Nucleus accumbens (tissue), 56 donors: ENCODE measurements around the gene UNC50.
"Not testable (repeated sequence)": the region's sequence is repeated elsewhere in the genome, so short reads cannot be mapped to it uniquely, and the experiment has no call there.

Experiments
- DNase-seq, 56 donors: peaks; one replicate each; lab custom pipeline; 2025; lab: John Stamatoyannopoulos, UW

The UNC50 gene

GRCh38 chr2:98573426-98573825 lies 35.0 kb upstream of the UNC50 start:
- DNase-seq: no peak

DNA sequence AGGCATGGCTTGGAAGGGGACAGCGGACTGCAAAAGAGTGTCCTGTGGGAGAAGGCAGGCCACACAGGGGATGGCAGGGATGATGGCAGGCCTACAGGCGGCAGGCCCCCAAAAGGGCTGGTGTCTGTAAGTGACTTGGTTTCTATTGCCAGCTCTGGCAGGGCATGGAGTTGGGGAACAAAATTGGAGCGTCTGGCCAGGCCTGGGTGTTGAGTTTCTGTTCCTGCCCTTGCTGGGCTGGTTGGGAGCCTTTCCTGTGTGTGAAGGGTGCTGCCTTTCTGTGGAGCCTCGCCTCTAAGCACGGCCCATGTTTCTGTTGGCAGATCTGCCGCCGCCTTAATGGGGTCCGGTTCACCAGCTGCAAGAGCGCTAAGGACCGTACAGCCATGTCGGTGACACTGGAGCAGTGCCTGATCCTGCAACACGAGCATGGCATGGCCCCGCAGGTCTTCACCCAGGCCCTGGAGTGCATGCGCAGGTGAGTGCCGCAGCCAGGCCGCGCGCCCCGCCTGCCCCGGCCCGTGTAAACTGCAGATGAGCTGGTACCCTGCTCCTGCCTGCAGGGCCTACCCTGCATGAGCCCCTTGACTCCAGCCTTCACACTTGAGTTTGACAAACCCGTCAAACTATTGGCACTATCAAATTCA lies 31.6 kb upstream of the UNC50 start:
- no peak for DNase-seq

GRCh38 chr2:98577313-98577712 lies 31.1 kb upstream of the UNC50 start:
- DNase-seq: no peak

GRCh38 chr2:98578231-98578630 lies 30.2 kb upstream of the UNC50 start:
- DNase-seq: no peak

DNA sequence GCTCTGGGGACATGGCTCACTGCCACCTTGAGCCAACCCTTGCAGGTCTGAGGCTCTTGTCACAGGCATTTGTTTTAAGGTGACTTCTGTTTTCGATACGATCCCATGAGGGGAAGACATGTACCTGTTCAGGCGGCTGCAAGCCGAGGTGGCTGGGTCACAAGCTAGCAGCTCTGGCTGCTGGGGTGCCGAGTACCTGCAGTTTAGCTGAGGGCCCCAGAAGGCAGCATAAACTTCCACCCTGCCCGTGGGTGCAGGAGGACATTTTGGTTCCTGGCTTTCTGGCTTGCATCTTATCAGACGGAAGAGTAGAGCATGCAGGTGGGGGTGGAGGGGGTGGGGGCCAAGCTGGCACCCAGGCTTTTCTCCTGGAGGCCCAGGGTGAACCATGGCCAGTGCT lies 28.5 kb upstream of the UNC50 start:
- DNase-seq: no peak

DNA sequence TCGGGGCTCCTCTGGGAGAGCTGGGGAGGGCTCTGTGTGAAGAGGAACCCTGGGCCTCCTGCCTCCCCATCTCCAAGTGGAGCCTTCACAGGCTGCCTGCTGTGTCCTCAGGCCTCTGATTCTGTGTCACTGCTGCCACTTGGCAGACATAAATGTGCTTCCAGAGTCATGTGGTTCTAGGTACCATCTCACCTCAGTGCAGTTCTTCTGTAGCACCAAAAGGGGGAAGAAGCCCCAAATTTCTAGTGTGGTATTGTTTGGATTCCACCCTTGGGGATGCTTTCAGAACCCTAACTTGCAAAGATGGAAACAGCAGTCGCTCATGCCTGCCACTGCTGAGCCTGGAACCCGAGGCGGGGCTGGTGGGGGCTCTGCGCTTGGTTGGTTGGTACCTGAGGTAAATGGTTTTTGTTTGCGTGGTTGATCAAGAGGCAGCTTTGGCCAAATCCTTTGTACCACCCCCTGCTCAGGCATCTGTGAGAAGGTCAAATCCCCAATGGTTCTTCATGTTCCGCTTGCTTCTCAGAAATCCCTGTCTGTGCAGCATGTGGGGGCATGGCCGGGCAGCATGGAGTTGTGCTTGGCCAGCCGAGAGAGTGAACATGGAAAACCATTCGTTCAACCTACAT lies 27.6 kb upstream of the UNC50 start:
- DNase-seq: no peak

DNA sequence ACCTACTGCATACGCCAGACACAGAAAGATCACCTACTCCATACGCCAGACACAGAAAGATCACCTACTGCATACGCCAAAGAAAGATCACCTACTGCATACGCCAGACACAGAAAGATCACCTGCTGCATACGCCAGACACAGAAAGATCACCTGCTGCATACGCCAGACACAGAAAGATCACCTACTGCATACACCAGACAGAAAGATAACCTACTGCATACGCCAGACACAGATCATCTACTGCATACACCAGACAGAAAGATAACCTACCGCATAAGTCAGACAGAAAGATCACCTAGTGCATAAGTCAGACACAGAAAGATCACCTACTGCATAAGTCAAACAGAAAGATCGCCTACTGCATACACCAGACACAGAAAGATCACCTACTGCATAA lies 25.9 kb upstream of the UNC50 start:
- DNase-seq: no peak

- no peak for DNase-seq
Measured at GRCh38 chr2:98583276-98583675, 25.1 kb upstream of the UNC50 start.

GRCh38 chr2:98583816-98584618 lies 24.4 kb upstream of the UNC50 start:
- no peak for DNase-seq

DNA sequence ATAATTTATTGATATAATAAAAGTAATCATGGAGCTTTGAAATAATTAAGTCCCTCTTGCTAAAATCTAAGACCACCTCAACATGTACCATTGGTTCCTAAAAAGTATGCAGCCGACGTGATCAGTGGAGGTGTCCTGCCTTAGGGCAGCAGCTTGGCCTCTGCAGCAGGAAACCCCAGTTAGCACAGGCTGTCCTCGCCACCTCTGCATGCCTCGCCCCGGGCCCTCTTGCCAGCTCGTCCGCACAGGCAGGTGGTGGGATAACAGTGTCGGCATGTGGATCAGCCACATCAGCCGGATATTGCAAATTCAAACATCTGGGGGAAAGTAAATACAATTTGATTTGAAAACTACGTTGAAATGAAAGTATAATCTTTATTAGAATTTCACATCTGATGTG lies 23.0 kb upstream of the UNC50 start:
- no peak for DNase-seq

DNA sequence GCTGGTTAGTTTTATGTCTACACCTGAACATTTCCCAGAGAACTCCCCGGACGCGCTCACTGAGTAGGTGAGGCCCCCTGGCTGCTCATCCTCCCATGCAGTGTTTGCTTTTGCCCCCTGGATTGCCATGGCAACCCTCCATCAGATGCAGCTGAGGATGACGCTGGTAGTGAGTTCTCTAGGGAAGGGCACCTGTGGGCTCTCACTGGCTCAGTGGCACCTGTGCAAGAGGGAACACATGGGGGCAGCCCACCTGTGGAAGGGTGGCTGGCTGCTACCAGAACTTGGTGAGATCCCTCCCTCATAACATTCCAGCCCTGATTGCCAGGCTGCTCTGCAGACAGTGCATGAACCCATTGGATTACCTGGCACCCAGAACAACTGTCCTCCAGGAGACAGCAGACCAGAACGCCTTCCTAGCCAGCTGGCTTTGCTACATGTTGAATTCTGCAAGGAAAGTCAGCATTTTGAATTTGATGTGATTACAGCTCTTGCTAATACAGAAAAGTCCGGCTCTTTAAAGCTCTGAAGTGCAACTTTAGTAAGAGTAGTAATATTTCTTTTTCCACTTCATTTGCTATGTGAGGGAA lies 21.7 kb upstream of the UNC50 start:
- DNase-seq: peak in 5 of 56 donors; percentile 9 to 43 (median 19)

DNA sequence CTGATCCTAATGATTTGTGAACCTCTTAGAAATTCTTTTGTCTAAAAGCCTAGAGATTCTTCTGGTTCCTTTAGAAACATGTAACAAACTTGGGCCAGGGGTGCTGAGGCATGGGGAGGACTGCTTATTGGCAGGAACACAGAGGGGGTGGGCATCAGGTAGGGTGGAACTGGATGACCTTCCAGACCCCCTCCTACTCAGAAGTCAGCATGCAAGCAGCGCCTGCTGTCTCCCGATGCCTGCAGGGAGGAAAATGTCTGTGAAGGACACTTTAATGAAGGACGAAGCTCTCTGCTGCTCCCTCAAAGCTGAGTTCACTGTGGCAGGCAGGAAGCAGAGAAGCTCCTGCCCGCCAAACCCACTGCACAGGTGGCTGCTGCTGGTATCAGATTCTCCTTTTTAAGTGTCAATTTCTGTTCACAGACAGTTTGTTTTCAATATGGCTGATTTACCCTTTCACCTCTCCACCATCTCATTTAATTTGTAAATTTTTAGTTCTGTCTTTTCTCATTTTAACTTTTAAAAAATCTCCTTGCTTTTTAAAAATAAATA lies 19.4 kb upstream of the UNC50 start:
- no peak for DNase-seq

GRCh38 chr2:98589489-98589888 lies 18.9 kb upstream of the UNC50 start:
- DNase-seq: no peak

GRCh38 chr2:98592565-98592964 lies 15.8 kb upstream of the UNC50 start:
- no peak for DNase-seq

DNA sequence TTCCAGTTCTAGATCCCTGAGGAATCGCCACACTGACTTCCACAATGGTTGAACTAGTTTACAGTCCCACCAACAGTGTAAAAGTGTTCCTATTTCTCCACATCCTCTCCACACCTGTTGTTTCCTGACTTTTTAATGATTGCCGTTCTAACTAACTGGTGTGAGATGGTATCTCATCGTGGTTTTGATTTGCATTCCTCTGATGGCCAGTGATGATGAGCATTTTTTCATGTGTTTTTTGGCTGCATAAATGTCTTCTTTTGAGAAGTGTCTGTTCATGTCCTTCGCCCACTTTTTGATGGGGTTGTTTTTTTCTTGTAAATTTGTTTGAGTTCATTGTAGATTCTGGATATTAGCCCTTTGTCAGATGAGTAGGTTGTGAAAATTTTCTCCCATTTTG lies 13.7 kb upstream of the UNC50 start:
- DNase-seq: not testable (repeated sequence)

GRCh38 chr2:98598781-98599428 lies 9.5 kb upstream of the UNC50 start:
- DNase-seq: no peak

DNA sequence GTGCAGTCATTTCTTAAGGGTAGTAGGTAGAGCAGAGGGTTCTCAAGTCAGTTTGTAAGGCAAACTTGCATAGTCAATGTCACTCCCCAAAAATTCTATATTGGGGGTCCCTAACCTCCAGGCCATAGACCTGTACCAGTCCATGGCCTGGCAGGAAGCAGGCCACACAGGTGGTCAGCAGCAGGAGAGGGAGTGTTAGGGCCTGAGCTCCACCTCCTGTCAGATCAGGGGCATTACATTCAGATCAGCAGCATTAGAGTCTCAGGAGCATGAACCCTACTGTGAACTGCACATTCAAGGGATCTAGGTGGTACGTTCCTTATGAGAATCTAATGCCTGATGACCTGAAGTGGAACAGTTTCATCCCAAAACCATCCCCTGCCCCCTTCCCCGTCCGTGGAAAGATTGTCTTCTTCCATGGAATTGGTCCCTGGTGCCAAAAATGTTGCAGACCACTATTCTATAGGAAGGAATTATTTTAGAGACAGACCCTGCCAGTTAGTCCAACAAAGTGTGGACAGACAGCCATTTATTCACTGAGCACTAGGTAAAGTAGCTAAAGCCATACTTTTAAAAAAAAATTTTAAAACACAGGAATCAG lies 6.8 kb upstream of the UNC50 start:
- DNase-seq: peak in 1 of 56 donors; percentile 11

- DNase-seq: no peak
Measured at GRCh38 chr2:98604547-98604946, 3.8 kb upstream of the UNC50 start.

DNA sequence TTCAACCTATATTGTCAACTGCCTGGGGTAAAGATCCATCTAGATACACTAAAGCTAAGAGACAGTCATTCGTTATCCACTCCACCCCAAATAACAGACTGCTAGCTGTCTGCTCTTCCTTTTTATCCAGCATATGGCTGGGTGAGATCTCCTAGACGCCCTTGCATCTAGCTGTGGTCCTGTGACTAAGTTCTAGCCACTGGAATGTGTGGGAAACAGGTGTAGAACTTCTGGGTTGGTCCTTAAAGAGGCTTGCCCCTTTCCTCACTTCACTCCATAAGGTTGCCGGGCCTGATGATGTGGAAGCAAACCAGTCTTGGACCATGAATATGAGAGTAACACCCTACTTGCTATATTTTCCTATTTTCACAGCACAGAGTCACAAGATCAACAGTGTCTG lies 3.3 kb upstream of the UNC50 start:
- no peak for DNase-seq

GRCh38 chr2:98606431-98606830 lies 2.0 kb upstream of the UNC50 start:
- DNase-seq: no peak
